ENCODE results near the gene CIAO3.

The CIAO3 gene

DNA sequence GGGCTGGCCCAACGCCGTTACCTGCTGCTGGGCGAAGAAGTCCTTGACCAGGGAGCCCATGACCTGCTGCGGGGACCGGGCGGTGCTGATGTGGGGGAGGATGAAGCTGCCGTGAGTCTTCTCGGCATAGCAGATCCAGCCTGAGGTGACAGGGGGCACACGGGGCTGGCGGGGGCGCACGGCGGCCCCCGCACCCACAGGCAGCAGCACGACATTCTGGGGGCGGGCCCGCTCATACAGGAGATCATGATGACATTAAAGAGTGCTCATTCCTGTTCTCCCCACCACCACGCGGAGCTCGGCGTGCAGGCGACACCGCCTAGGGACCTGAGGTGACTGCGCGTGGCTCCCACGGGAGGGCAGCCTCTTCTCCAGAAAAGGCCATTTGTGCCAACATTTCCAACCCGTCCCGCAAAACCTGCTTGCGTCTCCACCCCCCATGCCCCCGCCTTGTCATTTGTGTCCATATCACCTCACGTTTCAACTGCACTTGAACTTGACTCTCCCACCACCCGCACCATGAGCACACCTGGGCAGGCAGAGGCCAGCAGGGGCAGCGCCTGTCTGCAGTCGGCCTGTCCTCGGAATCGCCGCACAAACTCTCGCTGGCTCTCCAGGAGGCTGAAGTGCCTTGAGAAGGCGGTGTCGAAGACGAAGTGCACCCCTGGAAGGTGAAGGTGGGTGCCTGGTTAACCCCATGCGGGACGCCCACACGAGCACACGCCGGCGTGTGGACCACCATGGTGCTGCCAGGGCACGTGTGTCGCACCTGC lies 6.4 kb downstream of the CIAO3 start:
- FAIRE-seq = no peak

GRCh38 chr16:733382-734207 lies 7.2 kb downstream of the CIAO3 start:
- no peak for FAIRE-seq

DNA sequence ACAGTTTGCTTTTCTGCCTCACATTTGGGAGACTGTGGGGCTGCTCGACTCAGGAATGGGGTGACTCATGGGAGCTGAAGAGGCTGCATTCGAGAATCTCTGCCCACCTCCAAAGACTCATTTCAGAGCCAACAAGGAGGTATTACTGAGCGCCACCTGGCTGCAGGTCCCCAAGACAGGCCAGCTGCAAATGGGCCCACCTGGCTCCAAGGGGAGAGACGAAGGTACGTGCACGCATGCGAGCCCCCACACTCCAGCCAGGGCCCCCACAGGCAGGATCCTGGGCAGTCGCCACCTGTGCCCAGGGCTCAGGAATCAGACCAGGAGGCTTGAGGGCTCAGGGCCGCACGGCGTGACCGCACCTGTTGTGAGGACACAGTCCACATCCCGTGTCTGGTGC lies 7.9 kb downstream of the CIAO3 start:
- FAIRE-seq = no peak

GRCh38 chr16:732332-732731 lies 8.5 kb downstream of the CIAO3 start:
- no peak for FAIRE-seq

GRCh38 chr16:730666-731509 lies 9.9 kb downstream of the CIAO3 start:
- FAIRE-seq = no peak

- FAIRE-seq = no peak
Observed at GRCh38 chr16:729768-730665, 10.8 kb downstream of the CIAO3 start.

DNA sequence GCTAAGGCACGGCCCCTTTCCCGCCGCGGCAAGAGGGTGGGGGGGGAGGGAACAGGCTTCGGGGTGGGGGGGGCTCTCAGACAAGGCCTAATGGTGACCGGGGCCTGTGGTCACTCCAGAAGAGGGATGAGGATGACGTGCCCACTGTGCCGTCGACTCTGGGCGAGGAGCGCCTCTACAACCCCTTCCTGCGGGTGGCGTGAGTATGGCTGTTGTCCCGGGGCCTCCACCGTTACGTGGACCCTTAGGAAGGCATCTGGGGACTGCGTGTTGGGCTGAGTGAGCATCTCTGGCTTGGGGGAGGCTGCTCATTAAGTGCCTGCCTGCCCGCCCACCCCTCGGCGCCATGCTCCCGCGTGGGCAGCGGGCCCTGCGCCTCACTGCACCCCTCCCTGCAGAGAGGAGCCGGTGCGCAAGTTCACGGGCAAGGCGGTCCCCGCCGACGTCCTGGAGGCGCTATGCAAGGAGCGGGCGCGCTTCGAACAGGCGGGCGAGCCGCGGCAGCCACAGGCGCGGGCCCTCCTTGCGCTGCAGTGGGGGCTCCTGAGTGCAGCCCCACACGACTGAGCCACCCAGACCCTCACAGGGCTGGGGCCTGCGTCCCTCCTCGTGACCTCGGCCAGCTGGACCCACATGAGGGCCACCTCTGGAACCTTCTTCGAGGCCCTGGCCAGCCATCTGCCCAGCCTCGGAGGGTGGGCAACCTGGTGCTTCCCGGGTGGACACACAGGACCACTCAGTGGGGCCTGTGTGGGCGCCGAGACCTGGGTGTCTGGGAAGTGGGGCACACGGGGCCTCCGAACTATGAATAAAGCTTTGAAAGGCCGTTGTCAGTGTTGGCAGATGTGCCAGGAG lies 11.7 kb downstream of the CIAO3 start:
- no peak for FAIRE-seq

- no peak for FAIRE-seq
Observed at GRCh38 chr16:728131-728889, 12.5 kb downstream of the CIAO3 start.

- no peak for FAIRE-seq
Observed at GRCh38 chr16:727291-727977, 13.4 kb downstream of the CIAO3 start.

DNA sequence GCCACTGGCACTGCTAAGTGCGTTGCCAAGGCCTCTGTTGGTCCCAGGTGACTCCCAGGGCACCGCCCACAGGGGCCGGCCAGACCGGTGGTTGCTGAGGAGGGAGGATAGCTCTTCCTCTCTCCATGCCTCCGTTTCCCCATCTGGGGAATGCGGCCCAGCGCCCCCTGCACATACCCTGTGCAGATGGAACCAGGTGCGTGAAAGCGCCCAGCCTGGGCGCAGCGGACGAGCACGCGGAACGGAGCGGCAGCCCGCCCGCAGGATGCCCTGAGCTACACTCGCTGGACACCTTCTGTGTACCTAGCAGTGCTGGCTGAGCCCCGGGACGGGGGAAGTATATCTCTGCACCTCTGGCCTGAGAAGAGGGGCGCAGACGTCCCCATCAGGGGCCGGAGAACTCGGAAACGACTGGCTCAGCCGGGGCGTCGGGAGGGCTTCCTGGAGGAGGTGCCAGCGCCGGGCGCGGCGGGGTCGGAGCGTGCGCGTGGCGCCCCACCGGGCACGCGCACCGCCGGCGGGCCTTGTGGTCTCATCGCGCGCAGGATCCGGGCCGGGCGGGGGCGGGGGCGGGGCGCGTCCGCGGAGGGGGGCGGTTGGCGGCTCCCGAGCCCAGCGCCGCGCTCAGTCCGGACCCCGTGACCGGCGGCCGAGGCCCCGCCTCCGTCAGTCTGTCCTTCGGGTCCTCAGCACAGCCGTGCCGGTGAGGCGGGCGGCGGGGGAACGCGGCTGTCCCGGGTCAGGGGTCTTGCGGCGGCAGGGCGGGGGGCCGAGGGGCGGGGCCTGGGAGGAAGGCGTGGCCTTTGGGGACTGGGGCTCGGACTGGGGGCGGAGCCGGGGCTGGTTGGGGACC lies 14.1 kb downstream of the CIAO3 start, which contains the start of the genes CCDC78 and HAGHL:
TSS of gene CCDC78 (minus strand) at position 6 of the 853 bp plus-strand sequence. CDS start 76 bp downstream, outside the sequence.
TSS of gene HAGHL (plus strand) at position 669 of the 853 bp plus-strand sequence. CDS start 404 bp downstream, outside the sequence.
- FAIRE-seq = no peak

- FAIRE-seq = no peak
Observed at GRCh38 chr16:726188-726437, 14.7 kb downstream of the CIAO3 start.

GRCh38 chr16:725463-726187 lies 15.2 kb downstream of the CIAO3 start:
- FAIRE-seq = no peak

DNA sequence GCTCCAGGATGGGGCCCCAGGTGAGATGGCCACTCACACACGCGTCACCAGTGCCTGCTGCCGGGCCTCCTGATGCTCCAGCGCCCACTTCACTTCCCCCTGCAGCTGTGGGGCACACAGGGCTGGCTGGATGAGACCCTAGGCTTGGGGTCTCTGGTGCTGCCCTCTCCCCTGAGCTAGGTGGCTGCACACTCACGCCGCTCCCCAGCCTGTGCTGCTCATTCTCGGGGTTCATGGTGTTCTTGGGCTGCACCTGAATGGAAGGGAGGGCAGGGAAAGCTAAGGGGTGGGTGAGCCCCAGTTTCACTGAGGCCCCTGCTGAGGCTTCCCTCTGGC lies 15.8 kb downstream of the CIAO3 start:
- FAIRE-seq = no peak

GRCh38 chr16:724188-725040 lies 16.4 kb downstream of the CIAO3 start:
- no peak for FAIRE-seq

DNA sequence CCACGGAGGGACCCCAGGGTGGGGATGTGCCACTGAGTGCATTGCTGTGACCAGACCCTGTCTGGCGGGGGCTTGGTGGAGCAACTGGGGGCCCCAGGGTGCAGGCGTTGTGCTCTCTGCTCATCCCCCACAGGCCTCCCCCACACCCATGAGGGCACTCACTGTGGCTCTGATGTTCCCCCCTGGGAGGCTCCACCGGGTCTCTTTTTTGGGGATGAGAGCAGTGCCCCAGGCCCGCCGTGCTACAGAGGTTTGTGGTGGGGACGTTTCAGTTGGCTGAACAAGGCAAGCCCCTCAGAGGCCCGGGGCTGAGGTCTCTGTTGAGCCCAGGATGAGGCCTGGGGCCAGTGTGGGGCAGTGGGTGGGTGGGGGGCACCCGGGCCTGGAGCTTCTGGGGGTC lies 17.1 kb downstream of the CIAO3 start:
- no peak for FAIRE-seq

- no peak for FAIRE-seq
Observed at GRCh38 chr16:722835-723633, 17.8 kb downstream of the CIAO3 start.
